Ovary (tissue), 9 donors: ENCODE results near the gene TMEM219. TPM values are rescaled to one million over a fixed set of nuclear protein-coding genes. Genes with fewer than 3 reads are reported as not detected.
"Not testable (repeated sequence)": the region's sequence is repeated elsewhere in the genome, so short reads cannot be mapped to it uniquely, and the experiment has no call there.

Experiments
- DNase-seq, 5 donors: peaks; one replicate each; pipeline ENCODE4 v3.0.0-alpha.2; 2019 to 2020
- H3K27ac ChIP-seq, 2 donors: fragments of 200-600 bp; one replicate each; pipeline versions ENCODE4 v1.5.1 to v1.8.0; 2019 to 2022
- H3K27me3 ChIP-seq: fragments of 200-600 bp; one replicate; pipeline ENCODE4 v1.8.0; 2022
- H3K36me3 ChIP-seq: fragments of 200-600 bp; sonication (generic); one replicate; pipeline ENCODE4 v1.5.1; 2019
- H3K4me1 ChIP-seq: one replicate; pipeline ENCODE4 v1.8.1; 2013; ENCODE audit warnings: mild to moderate bottlenecking, moderate library complexity; ENCODE audit not compliant: insufficient read depth
- H3K4me3 ChIP-seq: fragments of 200-600 bp; sonication (generic); one replicate; pipeline ENCODE4 v1.5.1; 2017
- H3K9me3 ChIP-seq, 2 donors: fragments of 200-600 bp in 1 of 2; sonication (generic) in 1 of 2; one replicate each; pipeline versions ENCODE4 v1.5.1 to v1.8.1; 2013 to 2019; ENCODE audit warnings: mild to moderate bottlenecking in 1 of 2, moderate library complexity in 1 of 2
- CTCF ChIP-seq, 3 donors: fragments of 450-650 bp in 2 of 3; fragments of 200-600 bp in 1 of 3; IDR thresholded peaks; one replicate each; pipeline versions ENCODE4 v1.5.1 to v1.8.0; 2016 to 2022; ENCODE audit warnings: antibody characterized with exemption in 3 of 3, mild to moderate bottlenecking in 1 of 3
- EP300 ChIP-seq: sonication (generic); formaldehyde crosslinking; IDR thresholded peaks from one replicate; pipeline ENCODE4 v1.6.1; 2017; ENCODE audit warnings: antibody characterized with exemption
- POLR2A ChIP-seq: fragments of 450-650 bp; IDR thresholded peaks from one replicate; pipeline ENCODE4 v1.6.1; 2017; ENCODE audit warnings: antibody characterized with exemption, mild to moderate bottlenecking, moderate library complexity
- WGBS, 3 donors: extraction: QIAGEN DNeasy Blood & Tissue Kit in 1 of 3; methylation state at CpG; one replicate each; pipeline versions ENCODE4 v1.1.5 to v1.1.7; 2013 to 2017; 5-methylcytosine and 5-hydroxymethylcytosine counted together
- intact Hi-C, 4 donors: fragments of 100-400 bp; cut with DNase I; formaldehyde crosslinking; loops; one replicate each; pipeline versions ENCODE4 v1.11.0 to v1.15.1; 2022 to 2023
- polyA plus RNA-seq, 2 donors: library from polyadenylated mRNA; stranded (reverse); fragments of 200-250 nt in 1 of 2; fragments of 350-450 nt in 1 of 2; fragmentation: Illumina TruSeq in 1 of 2; extraction: RNeasy Lipid Tissue Mini Kit (QIAGEN cat#74804) in 1 of 2; gene quantifications; one replicate each; pipeline ENCODE4 v1.2.3, GENCODE V29; 2013 to 2014
- total RNA-seq, 7 donors: library from RNA; depleted of rRNA in 2 of 7; stranded (reverse); fragments of >200 nt in 2 of 7; fragmentation: NEBNext Ultra II Directional in 3 of 7; extraction: Animal tissue kit (Norgen Biotek cat#: 25700) in 3 of 7; gene quantifications; one replicate each; pipeline versions ENCODE4 v1.1.0 to v1.2.4, GENCODE V29; 2016 to 2023
- donor health status: DM: no; HTN: no; CAD: no; lungs with moderate emphysema.
- donor health status: DM: no; HTN: no; CAD: no.
- donor health status: Bipolar disorder and iron deficiency.
- donor health status: DM: yes; HTN: yes; CAD: no.
- donor health status: DM: no; HTN: no; CAD: no.
- donor health status: DM: yes; HTN: yes; CAD: no.

TMEM219 gene
- total and polyA plus RNA-seq, 9 donors, result 81.3 to 143 (median 87.4) TPM

GRCh38 chr16:30010844-30011713 lies 49.2 kb downstream of the TMEM219 start, which contains the start of gene DOC2A:
TSS of gene DOC2A (minus strand) at chr16:30011027. CDS start at chr16:30010222, 805 bp downstream.
- H3K27ac ChIP-seq, result no peak within 1 kb of the TSS
- H3K36me3 ChIP-seq, result no peaks in the 10 kb centered on the region
- no peaks in the 10 kb centered on the region for H3K9me3 ChIP-seq
- 0 to 2% (median 1%) methylated on average over 11 to 99 of the region's 99 CpGs for WGBS, 3 donors
- peak within 1 kb of the TSS; percentile 29 for H3K4me3 ChIP-seq
- intact Hi-C loops, result loop anchor here in 2 of 4 donors (5.0 to 10.0 kb wide), 2 partner anchors 44 to 126 kb away; no protein-coding TSS in a partner anchor
- H3K27me3 ChIP-seq, result no peaks in the 10 kb centered on the region
- no peaks in the 10 kb centered on the region for H3K4me1 ChIP-seq
- TF ChIP-seq CTCF (IDR thresholded peaks at IDR 0.05) (no peak), EP300 (no peak)
- peak in 1 of 5 donors; percentile 57 for DNase-seq

GRCh38 chr16:30011714-30012504 lies 50.0 kb downstream of the TMEM219 start:
- Histone ChIP-seq H3K4me1 (no peaks in the 10 kb centered on the region), H3K36me3 (no peaks in the 10 kb centered on the region), H3K27me3 (no peaks in the 10 kb centered on the region), H3K4me3 (no peak overlapping the region), H3K27ac (no peak overlapping the region), H3K9me3 (no peaks in the 10 kb centered on the region)
- TF ChIP-seq CTCF (IDR thresholded peaks at IDR 0.05) (no peak), EP300 (no peak), POLR2A (no peak)
- intact Hi-C loops, result loop anchor here in 2 of 4 donors (5.0 to 10.0 kb wide), 2 partner anchors 45 to 127 kb away; no protein-coding TSS in a partner anchor
- 56 to 58% (median 58%) methylated on average over 30 to 31 of the region's 31 CpGs for WGBS, 3 donors
- DNase-seq, result no peak

GRCh38 chr16:30012598-30012997 lies 50.7 kb downstream of the TMEM219 start:
- not testable (repeated sequence) for H3K4me1 ChIP-seq, H3K27ac ChIP-seq, H3K4me3 ChIP-seq, H3K9me3 ChIP-seq, H3K27me3 ChIP-seq, H3K36me3 ChIP-seq, DNase-seq
- intact Hi-C loops, result loop anchor here in 2 of 4 donors (5.0 to 10.0 kb wide), 2 partner anchors 45 to 128 kb away; no protein-coding TSS in a partner anchor
- 91 to 92% (median 92%) methylated on average over 14 of the region's 14 CpGs for WGBS, 3 donors

GRCh38 chr16:30015450-30015849 lies 53.6 kb downstream of the TMEM219 start:
- WGBS, 3 donors, result 88 to 93% (median 92%) methylated on average over 7 of the region's 7 CpGs
- H3K36me3 ChIP-seq, H3K9me3 ChIP-seq, H3K4me1 ChIP-seq, H3K27me3 ChIP-seq, H3K4me3 ChIP-seq, DNase-seq, H3K27ac ChIP-seq: not testable (repeated sequence)
- intact Hi-C loops, result loop anchor here in 1 of 4 donors (10.0 kb wide), 1 partner anchor 131 kb away; no protein-coding TSS in a partner anchor

GRCh38 chr16:30016555-30017276 lies 54.8 kb downstream of the TMEM219 start:
- 60 to 69% (median 63%) methylated on average over 8 of the region's 8 CpGs for WGBS, 3 donors
- no peaks in the 10 kb centered on the region for H3K36me3 ChIP-seq
- TF ChIP-seq EP300 (no peak), CTCF (IDR thresholded peaks at IDR 0.05) (no peak), POLR2A (no peak)
- H3K27ac ChIP-seq, result no peak overlapping the region
- H3K4me3 ChIP-seq, result no peak overlapping the region
- no peaks in the 10 kb centered on the region for H3K27me3 ChIP-seq
- DNase-seq, result no peak
- no peaks in the 10 kb centered on the region for H3K9me3 ChIP-seq
- intact Hi-C loops, result loop anchor here in 1 of 4 donors (10.0 kb wide), 1 partner anchor 132 kb away; no protein-coding TSS in a partner anchor
- H3K4me1 ChIP-seq, result no peaks in the 10 kb centered on the region
